Measurements from ENCODE around the gene MRGPRX1.

Gene MRGPRX1

GRCh38 chr11:18890615-18891014 is 48.6 kb downstream of the MRGPRX1 start:
- H3K9ac ChIP-seq (ENCODE audit: low read length): no peak overlapping the region
- H2AFZ ChIP-seq (ENCODE audit: low read length): no peak overlapping the region
- no peak overlapping the region for H3K4me2 ChIP-seq (ENCODE audit: low read length)
- H3K4me1 ChIP-seq (ENCODE audit: insufficient read depth, low read length, severe bottlenecking): no peaks in the 10 kb centered on the region
- no peaks in the 10 kb centered on the region for H3K9me3 ChIP-seq (ENCODE audit: low read length)
- H3F3A ChIP-seq (ENCODE audit: insufficient read depth, low read length): no peaks in the 10 kb centered on the region
- no peak overlapping the region for H3K4me3 ChIP-seq (ENCODE audit: low read depth, low read length, poor library complexity, severe bottlenecking)
- no peaks in the 10 kb centered on the region for H3K36me3 ChIP-seq (ENCODE audit: insufficient read depth, low read length)
- H3K27me3 ChIP-seq (ENCODE audit: insufficient read depth, low read length): no peaks in the 10 kb centered on the region
- no peaks in the 10 kb centered on the region for H3K9me2 ChIP-seq (ENCODE audit: low read depth, low read length)
- TF ChIP-seq EZH2 (IDR thresholded peaks at IDR 0.05; ENCODE audit: borderline replicate concordance, low read length): no peak
- TF ChIP-seq CTCF (IDR thresholded peaks at IDR 0.05; ENCODE audit: low read length): no peak
- H4K20me1 ChIP-seq (ENCODE audit: insufficient read depth, low read length): no peaks in the 10 kb centered on the region
- no peaks in the 10 kb centered on the region for H3K79me2 ChIP-seq (ENCODE audit: insufficient read depth, low read length)
- no peak overlapping the region for H3K27ac ChIP-seq (ENCODE audit: low read depth, low read length, poor library complexity, severe bottlenecking)

Measured in OCI-LY1 (cell line).